Measurements from ENCODE around the gene NUP50. TPM values are rescaled to one million over a fixed set of nuclear protein-coding genes. Genes with fewer than 3 reads are reported as not detected.

Gene NUP50
- total RNA-seq, 1 experiment from 2014 or later = 134 TPM

GRCh38 chr22:45224988-45225731, 61.4 kb downstream of the NUP50 start:
- H3K4ac ChIP-seq (ENCODE audit: low read depth, low read length) = no peak overlapping the region
- no peak overlapping the region for H3T11ph ChIP-seq (ENCODE audit: low read length)
- no peak overlapping the region for H2BK120ac ChIP-seq (ENCODE audit: low read depth, low read length, poor library complexity, severe bottlenecking)
- no peak overlapping the region for H2BK15ac ChIP-seq (ENCODE audit: low read depth, low read length)
- Mint-ChIP-seq H3K9me3 (no peaks in the 10 kb centered on the region), H3K4me3 (no peak overlapping the region), H3K36me3 (ENCODE audit: insufficient read depth in 1 of 3, low read depth in 3 of 3) (no peaks in the 10 kb centered on the region), H3K4me1 (peaks cover 33 to 50% of the 10 kb centered on the region in 2 experiments), H3K27ac (peak overlapping the region in 2 of 3 experiments; percentile 39 to 66; a peak in 2 of 7 replicates), H3K27me3 (ENCODE audit: low read depth) (peaks cover 2% of the 10 kb centered on the region)
- no peak overlapping the region for H3K9ac ChIP-seq (ENCODE audit: extremely low read depth, insufficient read length, low read length)
- H2BK20ac ChIP-seq (ENCODE audit: low read depth, low read length, poor library complexity, severe bottlenecking) = no peak overlapping the region
- no peak overlapping the region for H3K56ac ChIP-seq (ENCODE audit: insufficient read length, low read depth, low read length)
- no peaks in the 10 kb centered on the region for H4K20me1 ChIP-seq (ENCODE audit: control insufficient read depth, insufficient read depth, insufficient read length)
- no peaks in the 10 kb centered on the region for H3K4me1 ChIP-seq (ENCODE audit: insufficient read depth, low read length)
- no peaks in the 10 kb centered on the region; the same call in 1 of the 2 replicates for H3K79me2 ChIP-seq (ENCODE audit: insufficient read depth, low read length)
- H4K8ac ChIP-seq (replicated peaks; ENCODE audit: insufficient read length, low read depth, low read length) = no peak overlapping the region
- no peaks in the 10 kb centered on the region for H3K9me3 ChIP-seq (ENCODE audit: control insufficient read depth, low read depth, low read length)
- no peaks in the 10 kb centered on the region for H3K23me2 ChIP-seq (ENCODE audit: insufficient read length, low read depth, low read length, poor library complexity, severe bottlenecking)
- peak; percentile 24 for DNase-seq
- H3K4me2 ChIP-seq (ENCODE audit: insufficient read depth, insufficient read length, low read length) = no peak overlapping the region
- no peak overlapping the region for H2BK5ac ChIP-seq (ENCODE audit: insufficient read length, low read length)
- no peak overlapping the region for H3K18ac ChIP-seq (ENCODE audit: insufficient read length, low read depth, low read length)
- H3K79me1 ChIP-seq (ENCODE audit: insufficient read depth, low read depth, low read length, poor library complexity, severe bottlenecking) = no peaks in the 10 kb centered on the region
- no peak overlapping the region for H3K14ac ChIP-seq (ENCODE audit: insufficient read depth, low read length)
- no peak overlapping the region for H3K27ac ChIP-seq (ENCODE audit: insufficient read length, low read depth, low read length)
- H2AFZ ChIP-seq (ENCODE audit: low read length) = no peak overlapping the region
- H2BK12ac ChIP-seq (ENCODE audit: insufficient read length, low read depth, low read length) = no peak overlapping the region
- no peak for TF ChIP-seq CTCF (conservative IDR thresholded peaks at IDR 0.05)
- H3K27me3 ChIP-seq (ENCODE audit: insufficient read depth, low read length) = no peaks in the 10 kb centered on the region
- whole genome bisulfite sequencing (ENCODE audit: extremely low coverage, insufficient read length, low lambda C conversion rate) = no CpG with 5 or more reads among the region's 19 CpGs
- no peak overlapping the region for H2AK5ac ChIP-seq (ENCODE audit: insufficient read length, low read length)
- H3K23ac ChIP-seq (ENCODE audit: insufficient read length, low read depth, low read length) = no peak overlapping the region
- no peak overlapping the region for H4K5ac ChIP-seq (ENCODE audit: insufficient read length, low read depth, low read length)
- no peak overlapping the region for H4K91ac ChIP-seq (ENCODE audit: insufficient read length, low read depth, low read length)
